GM23338 (cell line): ENCODE measurements around the gene YIPF2. TPM values are rescaled to one million over a fixed set of nuclear protein-coding genes. Genes with fewer than 3 reads are reported as not detected.

Source experiments
- ATAC-seq: fragments of 200-7000 bp; cut with Tn5 transposase; 3 replicates; pipeline ENCODE4 v1.9.1; 2020
- DNase-seq: peaks from one replicate; pipeline ENCODE4 v3.0.0-alpha.2; 2015; ENCODE audit warnings: low spot score
- H2AFZ ChIP-seq: fragments of 200-600 bp; sonication (generic); 2 replicates; pipeline ENCODE4 v1.8.0; 2016; ENCODE audit warnings: antibody characterized with exemption, mild to moderate bottlenecking, moderate library complexity
- H3F3A ChIP-seq: fragments of 200-600 bp; sonication (generic); replicated peaks from 2 replicates; pipeline ENCODE4 v1.8.0; 2017; ENCODE audit warnings: antibody characterized with exemption, mixed run types, low read depth
- H3K27ac ChIP-seq: fragments of 200-600 bp; sonication (generic); 2 replicates; pipeline ENCODE4 v1.6.1; 2016; ENCODE audit warnings: low read depth
- H3K27me3 ChIP-seq: fragments of 200-600 bp; sonication (generic); 2 replicates; pipeline ENCODE4 v1.8.0; 2016; ENCODE audit warnings: mild to moderate bottlenecking, mixed run types, moderate library complexity; ENCODE audit not compliant: insufficient read depth
- H3K36me3 ChIP-seq: fragments of 200-600 bp; sonication (generic); 2 replicates; pipeline ENCODE4 v1.8.0; 2016; ENCODE audit warnings: mild to moderate bottlenecking; ENCODE audit not compliant: insufficient read depth
- H3K4me1 ChIP-seq: fragments of 200-600 bp; sonication (generic); 2 replicates; pipeline ENCODE4 v1.8.0; 2016; ENCODE audit warnings: mild to moderate bottlenecking, moderate library complexity; ENCODE audit not compliant: insufficient read depth
- H3K4me2 ChIP-seq: fragments of 200-600 bp; sonication (generic); 2 replicates; pipeline ENCODE4 v1.7.1; 2017; ENCODE audit warnings: mixed run types
- H3K4me3 ChIP-seq: fragments of 200-600 bp; sonication (generic); 2 replicates; pipeline ENCODE4 v1.6.1; 2016; ENCODE audit warnings: mixed run types
- H3K79me2 ChIP-seq: fragments of 200-600 bp; sonication (generic); replicated peaks from 2 replicates; pipeline ENCODE4 v1.8.0; 2017; ENCODE audit warnings: mild to moderate bottlenecking; ENCODE audit not compliant: insufficient read depth
- H3K9me2 ChIP-seq: fragments of 200-600 bp; sonication (generic); 2 replicates; pipeline ENCODE4 v1.8.0; 2017; ENCODE audit not compliant: insufficient read depth
- H4K20me1 ChIP-seq: fragments of 200-600 bp; sonication (generic); replicated peaks from 2 replicates; pipeline ENCODE4 v1.8.0; 2017; ENCODE audit warnings: mild to moderate bottlenecking; ENCODE audit not compliant: insufficient read depth
- H3K27ac Mint-ChIP-seq: 2 replicates; pipeline ENCODE4 v1.8.0; 2020; ENCODE audit warnings: inconsistent platforms, mild to moderate bottlenecking, moderate library complexity, mixed read lengths
- H3K27me3 Mint-ChIP-seq: 3 replicates; pipeline ENCODE4 v1.8.0; 2022; ENCODE audit warnings: low read depth, mild to moderate bottlenecking, moderate library complexity, mixed read lengths, inconsistent platforms; ENCODE audit not compliant: insufficient read depth, poor library complexity
- H3K36me3 Mint-ChIP-seq: 3 replicates; pipeline ENCODE4 v1.8.0; 2021; ENCODE audit warnings: low read depth, mild to moderate bottlenecking, inconsistent platforms, moderate library complexity, mixed read lengths
- H3K4me1 Mint-ChIP-seq: 3 replicates; pipeline ENCODE4 v1.8.0; 2020; ENCODE audit warnings: mild to moderate bottlenecking, inconsistent platforms, mixed read lengths
- H3K4me3 Mint-ChIP-seq: 3 replicates; pipeline ENCODE4 v1.8.0; 2021; ENCODE audit warnings: moderate library complexity, mild to moderate bottlenecking, inconsistent platforms, mixed read lengths
- H3K9me3 Mint-ChIP-seq: 3 replicates; pipeline ENCODE4 v1.8.0; 2020; ENCODE audit warnings: moderate library complexity, mild to moderate bottlenecking, inconsistent platforms, mixed read lengths
- CREB1 ChIP-seq: fragments of 250-450 bp; sonication (Bioruptor Pico); IDR thresholded peaks from 2 replicates; pipeline ENCODE4 v1.5.0; 2020; ENCODE audit warnings: low read depth, mild to moderate bottlenecking, moderate library complexity
- EZH2 ChIP-seq: fragments of 200-600 bp; sonication (generic); IDR thresholded peaks from one replicate; pipeline ENCODE4 v1.8.0; 2017; ENCODE audit warnings: antibody characterized with exemption, mild to moderate bottlenecking, low read depth; ENCODE audit not compliant: unreplicated experiment
- EZH2phosphoT487 ChIP-seq: fragments of 200-600 bp; sonication (generic); IDR thresholded peaks from one replicate; pipeline ENCODE4 v1.8.1; 2018; ENCODE audit warnings: antibody characterized with exemption; ENCODE audit not compliant: unreplicated experiment
- JUNB ChIP-seq: IDR thresholded peaks from one replicate; pipeline ENCODE4 v1.6.1; 2016; ENCODE audit warnings: antibody characterized with exemption; ENCODE audit not compliant: unreplicated experiment
- NANOG ChIP-seq: IDR thresholded peaks from 2 replicates; pipeline ENCODE4 v1.6.1; 2016; ENCODE audit warnings: antibody characterized with exemption, borderline replicate concordance
- POLR2AphosphoS5 ChIP-seq: IDR thresholded peaks from 2 replicates; pipeline ENCODE4 v1.6.1; 2016; ENCODE audit warnings: antibody characterized with exemption, low read depth
- STAT1 ChIP-seq: IDR thresholded peaks from one replicate; pipeline ENCODE4 v1.6.1; 2016; ENCODE audit warnings: antibody characterized with exemption; ENCODE audit not compliant: unreplicated experiment
- ZNF114 ChIP-seq: fragments of 250-450 bp; sonication (Bioruptor Pico); IDR thresholded peaks from 2 replicates; pipeline ENCODE4 v1.5.0; 2020; ENCODE audit warnings: mild to moderate bottlenecking, moderate library complexity
- ZNF331 ChIP-seq: fragments of 250-450 bp; sonication (Bioruptor Pico); IDR thresholded peaks from 2 replicates; pipeline ENCODE4 v1.5.0; 2020; ENCODE audit warnings: low read depth, mild to moderate bottlenecking, moderate library complexity
- polyA plus RNA-seq: library from polyadenylated mRNA; unstranded; fragments of >200 nt; fragmentation: Nextera tagmentation; extraction: Ambion mirVana; gene quantifications from 2 replicates; pipeline ENCODE4 v1.2.1, GENCODE V29; 2016
- total RNA-seq: library from RNA; depleted of rRNA; stranded (reverse); fragments of >200 nt; shearing (Covaris generic); gene quantifications from 2 replicates; pipeline ENCODE4 v1.2.3, GENCODE V29; 2014
- TF ChIP-seq, protein P1 (sequence below), 2 experiments: fragments of 200-600 bp in 1 of 2; sonication (generic) in 1 of 2; conservative IDR thresholded peaks; 2 replicates each; pipeline versions ENCODE4 v1.5.1 to v1.6.1; 2016 to 2017; ENCODE audit warnings: antibody characterized with exemption in 2 of 2, low read depth in 2 of 2, mild to moderate bottlenecking in 2 of 2, moderate library complexity in 1 of 2
- TF ChIP-seq, protein P2 (sequence below): IDR thresholded peaks from one replicate; pipeline ENCODE4 v1.6.1; 2018; ENCODE audit warnings: antibody characterized with exemption; ENCODE audit not compliant: unreplicated experiment
- TF ChIP-seq, protein P3 (sequence below): fragments of 250-450 bp; sonication (Bioruptor Pico); IDR thresholded peaks from 2 replicates; pipeline ENCODE4 v1.5.0; 2020; ENCODE audit warnings: mild to moderate bottlenecking, moderate library complexity
- TF ChIP-seq, protein P4 (sequence below): IDR thresholded peaks from 2 replicates; pipeline ENCODE4 v1.6.1; 2016; ENCODE audit warnings: antibody characterized with exemption

Gene YIPF2
- total and polyA plus RNA-seq, 2 experiments from 2014 or later, result 36.3 to 63.7 TPM

DNA sequence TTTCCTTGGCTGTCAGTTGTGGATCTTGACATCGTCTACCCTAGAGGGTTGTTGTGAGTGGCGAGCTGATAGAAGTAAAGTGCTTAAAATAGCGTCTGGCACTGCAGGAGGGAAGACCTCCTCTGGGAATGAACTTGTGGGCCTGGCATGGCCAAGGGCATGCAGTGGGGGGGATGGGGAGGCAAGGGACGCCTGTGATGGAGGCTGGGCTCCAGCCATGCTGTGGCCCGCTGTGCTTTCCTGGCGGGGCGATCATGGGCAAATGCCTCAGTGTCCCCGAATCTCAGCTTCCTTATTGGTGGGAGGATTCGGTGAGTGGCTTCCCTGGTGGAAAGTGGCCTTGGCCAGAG is 46.4 kb downstream of the YIPF2 start:
- no peaks in the 10 kb centered on the region; the same call in 1 of the 2 replicates for H3K9me2 ChIP-seq
- H3K36me3 ChIP-seq, result no peaks in the 10 kb centered on the region
- peaks cover 18% of the 10 kb centered on the region for H3K27me3 Mint-ChIP-seq
- H3K27ac Mint-ChIP-seq, result peak overlapping the region; percentile 87; the same call in 1 of the 2 replicates
- H3F3A ChIP-seq, result peaks cover 39% of the 10 kb centered on the region
- no peak for ATAC-seq
- peaks cover 95% of the 10 kb centered on the region for H3K79me2 ChIP-seq
- DNase-seq, result no peak
- peak overlapping the region; percentile 75 for H3K4me2 ChIP-seq
- H3K4me1 Mint-ChIP-seq, result peaks cover 65% of the 10 kb centered on the region
- peaks cover 67% of the 10 kb centered on the region for H3K4me1 ChIP-seq
- peak overlapping the region; percentile 32; the same call in 1 of the 3 replicates for H3K4me3 Mint-ChIP-seq
- H3K36me3 Mint-ChIP-seq, result peaks cover 11% of the 10 kb centered on the region
- H3K27ac ChIP-seq, result peak overlapping the region; percentile 11; the same call in 1 of the 2 replicates
- peaks cover 5% of the 10 kb centered on the region; the same call in 1 of the 2 replicates for H4K20me1 ChIP-seq
- H3K4me3 ChIP-seq, result peak overlapping the region; percentile 37; the same call in 1 of the 2 replicates
- TF ChIP-seq EZH2 (no peak), ZNF331 (CRISPR knock-in tag) (no peak), POLR2AphosphoS5 (no peak), JUNB (no peak), ZNF114 (CRISPR knock-in tag) (no peak), NANOG (no peak), STAT1 (no peak), CREB1 (CRISPR knock-in tag) (no peak), EZH2phosphoT487 (no peak)
- TF ChIP-seq, protein P1, sequence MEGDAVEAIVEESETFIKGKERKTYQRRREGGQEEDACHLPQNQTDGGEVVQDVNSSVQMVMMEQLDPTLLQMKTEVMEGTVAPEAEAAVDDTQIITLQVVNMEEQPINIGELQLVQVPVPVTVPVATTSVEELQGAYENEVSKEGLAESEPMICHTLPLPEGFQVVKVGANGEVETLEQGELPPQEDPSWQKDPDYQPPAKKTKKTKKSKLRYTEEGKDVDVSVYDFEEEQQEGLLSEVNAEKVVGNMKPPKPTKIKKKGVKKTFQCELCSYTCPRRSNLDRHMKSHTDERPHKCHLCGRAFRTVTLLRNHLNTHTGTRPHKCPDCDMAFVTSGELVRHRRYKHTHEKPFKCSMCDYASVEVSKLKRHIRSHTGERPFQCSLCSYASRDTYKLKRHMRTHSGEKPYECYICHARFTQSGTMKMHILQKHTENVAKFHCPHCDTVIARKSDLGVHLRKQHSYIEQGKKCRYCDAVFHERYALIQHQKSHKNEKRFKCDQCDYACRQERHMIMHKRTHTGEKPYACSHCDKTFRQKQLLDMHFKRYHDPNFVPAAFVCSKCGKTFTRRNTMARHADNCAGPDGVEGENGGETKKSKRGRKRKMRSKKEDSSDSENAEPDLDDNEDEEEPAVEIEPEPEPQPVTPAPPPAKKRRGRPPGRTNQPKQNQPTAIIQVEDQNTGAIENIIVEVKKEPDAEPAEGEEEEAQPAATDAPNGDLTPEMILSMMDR (conservative IDR thresholded peaks at IDR 0.05; ENCODE audit: low read depth in 2 of 2), result no peak
- TF ChIP-seq, protein P2, sequence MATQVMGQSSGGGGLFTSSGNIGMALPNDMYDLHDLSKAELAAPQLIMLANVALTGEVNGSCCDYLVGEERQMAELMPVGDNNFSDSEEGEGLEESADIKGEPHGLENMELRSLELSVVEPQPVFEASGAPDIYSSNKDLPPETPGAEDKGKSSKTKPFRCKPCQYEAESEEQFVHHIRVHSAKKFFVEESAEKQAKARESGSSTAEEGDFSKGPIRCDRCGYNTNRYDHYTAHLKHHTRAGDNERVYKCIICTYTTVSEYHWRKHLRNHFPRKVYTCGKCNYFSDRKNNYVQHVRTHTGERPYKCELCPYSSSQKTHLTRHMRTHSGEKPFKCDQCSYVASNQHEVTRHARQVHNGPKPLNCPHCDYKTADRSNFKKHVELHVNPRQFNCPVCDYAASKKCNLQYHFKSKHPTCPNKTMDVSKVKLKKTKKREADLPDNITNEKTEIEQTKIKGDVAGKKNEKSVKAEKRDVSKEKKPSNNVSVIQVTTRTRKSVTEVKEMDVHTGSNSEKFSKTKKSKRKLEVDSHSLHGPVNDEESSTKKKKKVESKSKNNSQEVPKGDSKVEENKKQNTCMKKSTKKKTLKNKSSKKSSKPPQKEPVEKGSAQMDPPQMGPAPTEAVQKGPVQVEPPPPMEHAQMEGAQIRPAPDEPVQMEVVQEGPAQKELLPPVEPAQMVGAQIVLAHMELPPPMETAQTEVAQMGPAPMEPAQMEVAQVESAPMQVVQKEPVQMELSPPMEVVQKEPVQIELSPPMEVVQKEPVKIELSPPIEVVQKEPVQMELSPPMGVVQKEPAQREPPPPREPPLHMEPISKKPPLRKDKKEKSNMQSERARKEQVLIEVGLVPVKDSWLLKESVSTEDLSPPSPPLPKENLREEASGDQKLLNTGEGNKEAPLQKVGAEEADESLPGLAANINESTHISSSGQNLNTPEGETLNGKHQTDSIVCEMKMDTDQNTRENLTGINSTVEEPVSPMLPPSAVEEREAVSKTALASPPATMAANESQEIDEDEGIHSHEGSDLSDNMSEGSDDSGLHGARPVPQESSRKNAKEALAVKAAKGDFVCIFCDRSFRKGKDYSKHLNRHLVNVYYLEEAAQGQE, result no peak
- TF ChIP-seq, protein P3, sequence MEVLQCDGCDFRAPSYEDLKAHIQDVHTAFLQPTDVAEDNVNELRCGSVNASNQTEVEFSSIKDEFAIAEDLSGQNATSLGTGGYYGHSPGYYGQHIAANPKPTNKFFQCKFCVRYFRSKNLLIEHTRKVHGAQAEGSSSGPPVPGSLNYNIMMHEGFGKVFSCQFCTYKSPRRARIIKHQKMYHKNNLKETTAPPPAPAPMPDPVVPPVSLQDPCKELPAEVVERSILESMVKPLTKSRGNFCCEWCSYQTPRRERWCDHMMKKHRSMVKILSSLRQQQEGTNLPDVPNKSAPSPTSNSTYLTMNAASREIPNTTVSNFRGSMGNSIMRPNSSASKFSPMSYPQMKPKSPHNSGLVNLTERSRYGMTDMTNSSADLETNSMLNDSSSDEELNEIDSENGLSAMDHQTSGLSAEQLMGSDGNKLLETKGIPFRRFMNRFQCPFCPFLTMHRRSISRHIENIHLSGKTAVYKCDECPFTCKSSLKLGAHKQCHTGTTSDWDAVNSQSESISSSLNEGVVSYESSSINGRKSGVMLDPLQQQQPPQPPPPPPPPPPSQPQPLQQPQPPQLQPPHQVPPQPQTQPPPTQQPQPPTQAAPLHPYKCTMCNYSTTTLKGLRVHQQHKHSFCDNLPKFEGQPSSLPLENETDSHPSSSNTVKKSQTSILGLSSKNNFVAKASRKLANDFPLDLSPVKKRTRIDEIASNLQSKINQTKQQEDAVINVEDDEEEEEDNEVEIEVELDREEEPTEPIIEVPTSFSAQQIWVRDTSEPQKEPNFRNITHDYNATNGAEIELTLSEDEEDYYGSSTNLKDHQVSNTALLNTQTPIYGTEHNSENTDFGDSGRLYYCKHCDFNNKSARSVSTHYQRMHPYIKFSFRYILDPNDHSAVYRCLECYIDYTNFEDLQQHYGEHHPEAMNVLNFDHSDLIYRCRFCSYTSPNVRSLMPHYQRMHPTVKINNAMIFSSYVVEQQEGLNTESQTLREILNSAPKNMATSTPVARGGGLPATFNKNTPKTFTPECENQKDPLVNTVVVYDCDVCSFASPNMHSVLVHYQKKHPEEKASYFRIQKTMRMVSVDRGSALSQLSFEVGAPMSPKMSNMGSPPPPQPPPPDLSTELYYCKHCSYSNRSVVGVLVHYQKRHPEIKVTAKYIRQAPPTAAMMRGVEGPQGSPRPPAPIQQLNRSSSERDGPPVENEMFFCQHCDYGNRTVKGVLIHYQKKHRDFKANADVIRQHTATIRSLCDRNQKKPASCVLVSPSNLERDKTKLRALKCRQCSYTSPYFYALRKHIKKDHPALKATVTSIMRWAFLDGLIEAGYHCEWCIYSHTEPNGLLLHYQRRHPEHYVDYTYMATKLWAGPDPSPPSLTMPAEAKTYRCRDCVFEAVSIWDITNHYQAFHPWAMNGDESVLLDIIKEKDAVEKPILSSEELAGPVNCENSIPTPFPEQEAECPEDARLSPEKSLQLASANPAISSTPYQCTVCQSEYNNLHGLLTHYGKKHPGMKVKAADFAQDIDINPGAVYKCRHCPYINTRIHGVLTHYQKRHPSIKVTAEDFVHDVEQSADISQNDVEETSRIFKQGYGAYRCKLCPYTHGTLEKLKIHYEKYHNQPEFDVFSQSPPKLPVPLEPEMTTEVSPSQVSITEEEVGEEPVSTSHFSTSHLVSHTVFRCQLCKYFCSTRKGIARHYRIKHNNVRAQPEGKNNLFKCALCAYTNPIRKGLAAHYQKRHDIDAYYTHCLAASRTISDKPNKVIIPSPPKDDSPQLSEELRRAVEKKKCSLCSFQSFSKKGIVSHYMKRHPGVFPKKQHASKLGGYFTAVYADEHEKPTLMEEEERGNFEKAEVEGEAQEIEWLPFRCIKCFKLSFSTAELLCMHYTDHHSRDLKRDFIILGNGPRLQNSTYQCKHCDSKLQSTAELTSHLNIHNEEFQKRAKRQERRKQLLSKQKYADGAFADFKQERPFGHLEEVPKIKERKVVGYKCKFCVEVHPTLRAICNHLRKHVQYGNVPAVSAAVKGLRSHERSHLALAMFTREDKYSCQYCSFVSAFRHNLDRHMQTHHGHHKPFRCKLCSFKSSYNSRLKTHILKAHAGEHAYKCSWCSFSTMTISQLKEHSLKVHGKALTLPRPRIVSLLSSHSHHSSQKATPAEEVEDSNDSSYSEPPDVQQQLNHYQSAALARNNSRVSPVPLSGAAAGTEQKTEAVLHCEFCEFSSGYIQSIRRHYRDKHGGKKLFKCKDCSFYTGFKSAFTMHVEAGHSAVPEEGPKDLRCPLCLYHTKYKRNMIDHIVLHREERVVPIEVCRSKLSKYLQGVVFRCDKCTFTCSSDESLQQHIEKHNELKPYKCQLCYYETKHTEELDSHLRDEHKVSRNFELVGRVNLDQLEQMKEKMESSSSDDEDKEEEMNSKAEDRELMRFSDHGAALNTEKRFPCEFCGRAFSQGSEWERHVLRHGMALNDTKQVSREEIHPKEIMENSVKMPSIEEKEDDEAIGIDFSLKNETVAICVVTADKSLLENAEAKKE (CRISPR knock-in tag), result no peak
- TF ChIP-seq, protein P4, sequence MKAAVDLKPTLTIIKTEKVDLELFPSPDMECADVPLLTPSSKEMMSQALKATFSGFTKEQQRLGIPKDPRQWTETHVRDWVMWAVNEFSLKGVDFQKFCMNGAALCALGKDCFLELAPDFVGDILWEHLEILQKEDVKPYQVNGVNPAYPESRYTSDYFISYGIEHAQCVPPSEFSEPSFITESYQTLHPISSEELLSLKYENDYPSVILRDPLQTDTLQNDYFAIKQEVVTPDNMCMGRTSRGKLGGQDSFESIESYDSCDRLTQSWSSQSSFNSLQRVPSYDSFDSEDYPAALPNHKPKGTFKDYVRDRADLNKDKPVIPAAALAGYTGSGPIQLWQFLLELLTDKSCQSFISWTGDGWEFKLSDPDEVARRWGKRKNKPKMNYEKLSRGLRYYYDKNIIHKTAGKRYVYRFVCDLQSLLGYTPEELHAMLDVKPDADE, result no peak
- H3K27me3 ChIP-seq, result no peaks in the 10 kb centered on the region
- H2AFZ ChIP-seq, result no peak overlapping the region
- H3K9me3 Mint-ChIP-seq, result no peaks in the 10 kb centered on the region
